GM23248 (cell line): ENCODE measurements around the gene ARHGAP8. TPM values are rescaled to one million over a fixed set of nuclear protein-coding genes. Genes with fewer than 3 reads are reported as not detected.

ENCODE experiments used
- DNase-seq: peaks from one replicate; pipeline ENCODE4 v3.0.0-alpha.2; 2015
- H2AFZ ChIP-seq: fragments of 200-600 bp; sonication (generic); 2 replicates; pipeline ENCODE4 v1.6.1; 2016; ENCODE audit warnings: antibody characterized with exemption
- H3F3A ChIP-seq: fragments of 200-600 bp; sonication (generic); 2 replicates; pipeline ENCODE4 v1.6.1; 2016; ENCODE audit warnings: mild to moderate bottlenecking, antibody characterized with exemption, mixed run types; ENCODE audit not compliant: insufficient read depth
- H3K27ac ChIP-seq: fragments of 200-600 bp; sonication (generic); 2 replicates; pipeline ENCODE4 v1.5.1; 2016; ENCODE audit warnings: mild to moderate bottlenecking
- H3K27me3 ChIP-seq: fragments of 200-600 bp; sonication (generic); replicated peaks from 2 replicates; pipeline ENCODE4 v1.6.1; 2016; ENCODE audit warnings: mild to moderate bottlenecking; ENCODE audit not compliant: insufficient read depth
- H3K36me3 ChIP-seq: fragments of 200-600 bp; sonication (generic); 2 replicates; pipeline ENCODE4 v1.6.1; 2016; ENCODE audit warnings: low read depth, mild to moderate bottlenecking
- H3K4me1 ChIP-seq: fragments of 200-600 bp; sonication (generic); 2 replicates; pipeline ENCODE4 v1.6.1; 2016; ENCODE audit warnings: mild to moderate bottlenecking; ENCODE audit not compliant: insufficient read depth
- H3K4me2 ChIP-seq: fragments of 200-600 bp; sonication (generic); one replicate; pipeline ENCODE4 v1.6.1; 2016; ENCODE audit warnings: mild to moderate bottlenecking; ENCODE audit not compliant: unreplicated experiment
- H3K4me3 ChIP-seq: fragments of 200-600 bp; sonication (generic); 2 replicates; pipeline ENCODE4 v1.5.1; 2016; ENCODE audit warnings: mild to moderate bottlenecking
- H3K79me2 ChIP-seq: fragments of 200-600 bp; sonication (generic); 2 replicates; pipeline ENCODE4 v1.6.1; 2016; ENCODE audit warnings: mild to moderate bottlenecking; ENCODE audit not compliant: insufficient read depth
- H3K9ac ChIP-seq: fragments of 200-600 bp; sonication (generic); 2 replicates; pipeline ENCODE4 v1.6.1; 2016; ENCODE audit warnings: mild to moderate bottlenecking
- H3K9me2 ChIP-seq: fragments of 200-600 bp; sonication (generic); 2 replicates; pipeline ENCODE4 v1.6.1; 2016; ENCODE audit warnings: mixed run types, mild to moderate bottlenecking, moderate library complexity; ENCODE audit not compliant: insufficient read depth
- H3K9me3 ChIP-seq: fragments of 200-600 bp; sonication (generic); one replicate; pipeline ENCODE4 v1.6.1; 2017; ENCODE audit warnings: low read depth
- H4K20me1 ChIP-seq: fragments of 200-600 bp; sonication (generic); 2 replicates; pipeline ENCODE4 v1.6.0; 2016; ENCODE audit not compliant: insufficient read depth
- EZH2 ChIP-seq: fragments of 200-600 bp; sonication (generic); IDR thresholded peaks from 2 replicates; pipeline ENCODE4 v1.6.1; 2018; ENCODE audit warnings: antibody characterized with exemption, mild to moderate bottlenecking; ENCODE audit not compliant: insufficient read depth, poor library complexity, severe bottlenecking
- EZH2phosphoT487 ChIP-seq: fragments of 200-600 bp; sonication (generic); IDR thresholded peaks from 2 replicates; pipeline ENCODE4 v1.6.1; 2018; ENCODE audit warnings: antibody characterized with exemption, moderate library complexity, mild to moderate bottlenecking, low read depth; ENCODE audit not compliant: insufficient read depth
- WGBS, 2 experiments: methylation state at CpG; one replicate each; pipeline ENCODE4 v1.1.6; 2015 to 2017; ENCODE audit warnings: low lambda C conversion rate in 2 of 2, low coverage in 1 of 2; ENCODE audit errors: missing lambda C conversion rate in 2 of 2; 5-methylcytosine and 5-hydroxymethylcytosine counted together
- in situ Hi-C: fragments of 300-500 bp; cut with MboI; formaldehyde crosslinking; loops from 2 replicates; pipeline ENCODE4 v1.15.0; 2020
- polyA plus RNA-seq: library from polyadenylated mRNA; unstranded; fragments of >200 nt; fragmentation: Nextera tagmentation; extraction: Ambion mirVana; gene quantifications from 2 replicates; pipeline ENCODE4 v1.2.1, GENCODE V29; 2016
- total RNA-seq: library from RNA; depleted of rRNA; stranded (reverse); fragments of >200 nt; shearing (Covaris generic); gene quantifications from 2 replicates; pipeline ENCODE4 v1.2.3, GENCODE V29; 2014

The ARHGAP8 gene
- total and polyA plus RNA-seq, 2 experiments from 2014 or later, result 0.54 TPM; not detected in 1

- Histone ChIP-seq H3K9ac (no peak overlapping the region), H3K4me2 (no peak overlapping the region), H3K4me1 (no peaks in the 10 kb centered on the region), H3K9me3 (no peaks in the 10 kb centered on the region), H3K79me2 (no peaks in the 10 kb centered on the region), H3K27me3 (no peaks in the 10 kb centered on the region), H3F3A (no peaks in the 10 kb centered on the region), H3K4me3 (no peak overlapping the region), H2AFZ (no peak overlapping the region), H3K36me3 (no peaks in the 10 kb centered on the region), H4K20me1 (no peaks in the 10 kb centered on the region), H3K27ac (no peak overlapping the region), H3K9me2 (no peaks in the 10 kb centered on the region)
- DNase-seq, result no peak
- TF ChIP-seq EZH2 (no peak), EZH2phosphoT487 (no peak)
- WGBS, 2 experiments, result 77 to 79% methylated on average over 2 of the region's 2 CpGs
- in situ Hi-C loops, result loop anchor here (10.0 kb wide), 1 partner anchor 281 kb away; no protein-coding TSS in a partner anchor
Measured at GRCh38 chr22:44813416-44813815, 61.0 kb downstream of the ARHGAP8 start.

- WGBS, 2 experiments, result 74 to 80% methylated on average over 25 of the region's 25 CpGs
Measured at GRCh38 chr22:44814266-44815098, 62.1 kb downstream of the ARHGAP8 start.

GRCh38 chr22:44815099-44816070 is 63.0 kb downstream of the ARHGAP8 start:
- H3K36me3 ChIP-seq, result no peaks in the 10 kb centered on the region
- H3K27ac ChIP-seq, result no peak overlapping the region
- H3K4me2 ChIP-seq, result no peak overlapping the region
- H3K9me3 ChIP-seq, result no peaks in the 10 kb centered on the region
- in situ Hi-C loops, result loop anchor here (10.0 kb wide), 1 partner anchor 279 kb away; no protein-coding TSS in a partner anchor
- H3K9ac ChIP-seq, result no peak overlapping the region
- no peaks in the 10 kb centered on the region for H3K4me1 ChIP-seq
- H3K9me2 ChIP-seq, result no peaks in the 10 kb centered on the region
- no peaks in the 10 kb centered on the region for H3F3A ChIP-seq
- no peak for DNase-seq
- H3K4me3 ChIP-seq, result no peak overlapping the region
- no peak overlapping the region for H2AFZ ChIP-seq
- TF ChIP-seq EZH2, result no peak
- TF ChIP-seq EZH2phosphoT487, result no peak
- H3K27me3 ChIP-seq, result 0 out of 2 replicates have a peak, but pooled peaks cover 3% of the 10 kb centered on the region
- WGBS, 2 experiments, result 74 to 76% methylated on average over 19 to 27 of the region's 27 CpGs
- H4K20me1 ChIP-seq, result no peaks in the 10 kb centered on the region
- no peaks in the 10 kb centered on the region for H3K79me2 ChIP-seq

More at GRCh38 chr22:44814266-44815098, 62.1 kb downstream of the ARHGAP8 start:
- in situ Hi-C loops, result loop anchor here (10.0 kb wide), 1 partner anchor 280 kb away; no protein-coding TSS in a partner anchor
- no peak overlapping the region for H2AFZ ChIP-seq
- H3K9ac ChIP-seq, result no peak overlapping the region
- H3K27ac ChIP-seq, result no peak overlapping the region
- DNase-seq, result no peak
- no peaks in the 10 kb centered on the region for H3K4me1 ChIP-seq
- H3K9me2 ChIP-seq, result no peaks in the 10 kb centered on the region
- H4K20me1 ChIP-seq, result no peaks in the 10 kb centered on the region
- H3F3A ChIP-seq, result no peaks in the 10 kb centered on the region
- no peak overlapping the region for H3K4me3 ChIP-seq
- TF ChIP-seq EZH2phosphoT487 (no peak), EZH2 (no peak)
- H3K36me3 ChIP-seq, result no peaks in the 10 kb centered on the region
- 0 out of 2 replicates have a peak, but pooled peaks cover 3% of the 10 kb centered on the region for H3K27me3 ChIP-seq
- no peak overlapping the region for H3K4me2 ChIP-seq
- no peaks in the 10 kb centered on the region for H3K9me3 ChIP-seq
- no peaks in the 10 kb centered on the region for H3K79me2 ChIP-seq

GRCh38 chr22:44816141-44816540 is 63.8 kb downstream of the ARHGAP8 start:
- H3K9ac ChIP-seq, result no peak overlapping the region
- WGBS, 2 experiments, result 28 to 36% methylated on average over 8 to 11 of the region's 11 CpGs
- no peak overlapping the region for H3K4me3 ChIP-seq
- 0 out of 2 replicates have a peak, but pooled peaks cover 3% of the 10 kb centered on the region for H3K27me3 ChIP-seq
- no peaks in the 10 kb centered on the region for H3K36me3 ChIP-seq
- no peak overlapping the region for H3K4me2 ChIP-seq
- no peaks in the 10 kb centered on the region for H3K79me2 ChIP-seq
- no peaks in the 10 kb centered on the region for H4K20me1 ChIP-seq
- peak; percentile 8 for DNase-seq
- no peak overlapping the region for H3K27ac ChIP-seq
- no peaks in the 10 kb centered on the region for H3K4me1 ChIP-seq
- H3F3A ChIP-seq, result no peaks in the 10 kb centered on the region
- in situ Hi-C loops, result loop anchor here (10.0 kb wide), 1 partner anchor 279 kb away; no protein-coding TSS in a partner anchor
- no peaks in the 10 kb centered on the region for H3K9me2 ChIP-seq
- no peaks in the 10 kb centered on the region for H3K9me3 ChIP-seq
- H2AFZ ChIP-seq, result no peak overlapping the region
- TF ChIP-seq EZH2, result no peak
- TF ChIP-seq EZH2phosphoT487, result no peak
